ENCODE data around the gene RBBP7.

Gene RBBP7

DNA sequence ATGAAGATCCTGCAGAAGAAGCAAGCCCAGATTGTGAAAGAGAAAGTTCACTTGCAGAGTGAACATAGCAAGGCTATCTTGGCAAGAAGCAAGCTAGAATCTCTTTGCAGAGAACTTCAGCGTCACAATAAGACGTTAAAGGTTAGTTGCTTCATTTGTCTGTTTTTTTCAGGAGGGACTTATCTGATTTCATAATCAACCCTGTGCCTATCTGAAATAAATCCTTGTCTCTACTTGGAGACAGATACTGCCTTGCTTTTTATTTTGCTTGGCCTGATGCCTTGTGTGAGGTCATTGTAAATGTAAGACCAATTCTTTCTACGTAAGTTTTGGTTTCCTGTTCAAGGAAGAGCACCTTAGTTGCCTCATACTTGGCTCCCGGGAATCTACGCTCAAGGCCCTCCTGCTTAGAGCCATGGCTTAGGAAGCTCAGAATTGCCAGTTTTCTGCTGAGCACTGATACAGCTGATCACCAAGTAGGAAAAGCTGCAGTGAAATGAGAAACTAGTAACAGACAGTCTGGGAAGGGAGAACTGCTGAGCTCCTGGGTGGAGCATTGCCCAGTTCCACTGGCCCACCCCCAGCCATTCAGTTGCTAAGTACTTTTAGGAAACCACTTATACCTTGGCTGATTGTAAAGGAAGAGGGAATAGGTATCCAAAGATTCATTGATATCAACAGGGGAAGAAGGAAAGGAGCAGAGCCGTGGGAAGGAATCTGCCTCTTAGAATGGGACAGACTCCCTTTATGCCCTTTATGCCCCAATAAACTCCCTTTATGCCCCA, 41.8 kb downstream of the RBBP7 start:
- in situ Hi-C loops (cut with MboI; ENCODE audit: low sequenced_read_pairs) = no loop called here

DNA sequence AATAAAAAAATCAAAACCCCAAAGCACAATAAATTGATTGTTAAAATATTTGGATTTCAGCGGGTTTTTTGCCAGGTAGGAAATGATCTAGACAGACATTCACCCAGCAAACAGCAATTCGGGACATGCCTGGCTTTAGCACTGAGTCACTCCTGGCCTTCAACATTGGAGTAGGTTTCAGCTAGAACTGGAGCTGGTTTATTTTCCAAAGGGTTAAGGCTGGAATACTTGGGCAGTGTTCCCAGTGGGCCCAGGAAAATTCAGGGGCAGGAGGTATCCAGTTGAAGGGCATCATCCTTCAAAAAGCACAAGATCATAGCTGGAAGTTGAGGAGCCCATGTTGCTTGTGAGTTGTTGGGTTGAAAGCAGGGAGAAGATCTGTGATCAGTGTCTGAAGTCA, 42.9 kb downstream of the RBBP7 start:
- in situ Hi-C loops (cut with MboI; ENCODE audit: low sequenced_read_pairs) = no loop called here

DNA sequence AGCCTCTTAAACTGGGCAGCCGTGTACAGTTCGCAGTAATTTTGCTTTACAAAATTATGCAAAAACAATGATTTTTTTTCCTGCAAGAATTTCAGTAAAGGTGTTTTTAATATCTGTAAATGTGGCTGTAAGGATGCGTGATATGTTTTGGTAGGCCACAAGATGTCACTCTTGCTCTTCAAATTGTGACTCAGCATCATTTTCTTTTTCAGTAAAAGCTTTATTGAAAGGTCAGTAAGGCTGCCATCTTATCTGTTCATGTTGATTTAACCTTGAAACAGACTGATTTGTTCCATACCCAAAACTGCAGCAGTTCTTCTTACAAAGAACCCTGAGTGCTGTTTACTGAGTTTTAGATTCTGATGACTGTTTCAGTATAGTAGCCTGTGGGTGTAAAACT, 44.0 kb downstream of the RBBP7 start:
- in situ Hi-C loops (cut with MboI; ENCODE audit: low sequenced_read_pairs) = no loop called here

DNA sequence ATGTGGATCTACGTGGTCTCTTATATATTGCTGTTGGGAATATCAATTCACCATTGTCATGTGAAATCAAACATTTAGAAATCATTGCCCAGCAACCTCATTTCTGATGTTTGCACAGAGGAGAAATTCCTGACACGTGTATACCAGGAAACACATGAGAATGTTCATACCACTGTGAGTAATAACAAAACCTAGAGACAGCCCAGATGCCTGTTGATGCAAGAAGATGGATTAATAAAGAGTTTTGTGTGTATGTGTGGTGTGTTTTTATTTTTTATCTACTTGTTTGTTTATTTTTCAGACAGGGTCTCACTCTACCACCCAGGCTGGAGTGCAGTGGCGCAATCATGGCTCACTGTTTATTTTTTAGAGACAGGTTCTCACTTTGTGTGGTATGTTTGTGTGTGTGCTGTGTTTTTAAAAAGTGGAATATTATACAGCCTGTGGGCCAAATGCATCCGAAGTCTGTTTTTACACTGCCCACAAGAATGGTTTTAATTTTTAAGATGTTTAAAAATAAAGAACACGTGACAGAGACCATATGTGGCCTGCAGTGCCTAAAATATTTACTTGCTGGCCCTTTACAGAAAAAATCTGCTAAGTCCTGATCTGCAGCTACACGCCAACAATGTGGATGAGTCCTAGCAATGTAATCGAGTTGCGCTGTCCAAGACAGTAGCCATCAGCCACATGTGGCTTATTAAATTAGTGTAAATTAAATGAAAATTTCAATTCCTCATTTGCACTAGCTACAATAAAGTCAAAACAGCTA, 44.7 kb downstream of the RBBP7 start:
- in situ Hi-C loops (cut with MboI; ENCODE audit: low sequenced_read_pairs) = no loop called here

DNA sequence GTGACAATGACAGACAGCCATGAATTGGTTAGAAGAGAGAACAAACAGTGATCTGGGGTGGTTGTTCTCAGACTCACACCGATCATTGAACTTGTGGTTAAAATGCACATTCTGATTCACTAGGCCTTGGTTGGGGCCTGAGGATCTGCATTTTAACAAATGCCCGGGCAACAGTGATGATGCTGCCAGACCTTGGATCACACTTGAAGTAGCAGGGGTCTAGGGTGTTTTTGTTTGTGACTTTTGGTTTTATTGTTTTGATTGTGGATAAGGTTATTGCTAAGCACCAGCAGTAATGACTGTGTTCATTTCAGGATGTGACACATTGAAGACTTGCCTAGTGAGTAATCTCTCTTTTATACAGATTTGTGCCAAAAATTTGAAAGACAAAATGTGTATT, 47.4 kb downstream of the RBBP7 start:
- in situ Hi-C loops (cut with MboI; ENCODE audit: low sequenced_read_pairs) = no loop called here

DNA sequence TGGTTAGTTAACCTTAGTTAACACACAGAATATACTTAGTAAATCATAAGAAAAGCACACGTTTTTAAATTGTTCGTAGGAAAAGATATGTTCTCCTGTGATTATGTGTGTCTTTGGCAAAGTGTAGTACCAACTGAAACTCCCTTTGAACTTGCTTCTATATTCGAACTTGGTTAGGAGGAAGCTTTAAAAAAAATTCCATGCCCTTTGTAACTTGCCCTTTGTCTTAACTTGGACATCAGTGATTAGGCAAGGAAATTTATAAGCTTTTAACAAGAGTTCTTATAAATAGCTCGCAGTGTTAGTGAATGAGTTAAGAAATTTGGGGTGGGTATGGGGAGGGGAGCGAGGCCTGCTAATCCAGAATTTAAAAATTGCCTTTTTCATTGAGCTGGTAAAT, 50.5 kb downstream of the RBBP7 start:
- in situ Hi-C loops (cut with MboI; ENCODE audit: low sequenced_read_pairs) = no loop called here

DNA sequence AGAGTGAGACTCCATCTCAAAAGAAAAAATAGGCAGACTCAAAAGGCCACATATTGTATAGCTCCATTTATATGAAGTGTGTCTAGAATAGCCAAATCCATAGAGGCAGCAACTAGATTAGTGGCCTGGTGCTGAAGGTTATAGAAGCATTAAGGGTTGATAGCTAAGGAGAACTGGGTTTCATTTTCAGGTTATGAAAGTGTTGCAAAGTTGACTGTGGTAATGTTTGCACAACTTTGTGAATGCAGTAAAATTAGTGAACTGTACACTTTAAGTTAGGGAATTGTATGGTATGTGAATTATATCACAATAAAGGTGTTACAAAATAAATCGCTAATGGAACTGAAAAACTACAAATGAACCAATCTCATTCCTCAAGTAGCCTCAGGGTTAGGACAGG, 55.6 kb downstream of the RBBP7 start:
- in situ Hi-C loops (cut with MboI; ENCODE audit: low sequenced_read_pairs) = no loop called here

DNA sequence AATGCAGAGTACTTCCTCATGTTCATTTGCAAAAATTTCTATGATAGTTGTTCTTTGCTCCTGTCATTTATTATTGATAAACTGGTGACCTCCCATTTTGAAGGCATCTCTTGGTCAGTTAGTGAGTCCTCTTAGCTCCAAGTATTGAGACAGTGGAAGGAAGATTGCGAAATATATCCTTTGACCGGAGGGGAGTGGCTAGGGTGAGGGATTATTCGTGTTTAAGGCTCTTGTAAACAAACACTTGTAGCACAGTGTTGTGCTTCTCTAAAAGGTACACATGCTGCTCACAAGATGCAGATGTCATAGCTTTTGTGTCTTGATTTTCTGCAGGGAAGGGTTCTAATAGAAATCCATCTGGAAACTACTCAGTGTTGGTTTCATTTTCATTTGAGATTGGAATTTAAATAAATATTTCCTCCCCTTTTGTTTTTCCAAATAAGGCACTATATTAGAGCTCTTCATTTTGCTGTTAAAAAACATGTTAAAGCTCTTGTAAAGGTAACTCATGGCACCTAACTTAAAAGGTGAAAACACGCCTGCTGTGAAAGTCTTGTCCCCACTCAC, 62.1 kb downstream of the RBBP7 start:
- in situ Hi-C loops (cut with MboI; ENCODE audit: low sequenced_read_pairs) = no loop called here

DNA sequence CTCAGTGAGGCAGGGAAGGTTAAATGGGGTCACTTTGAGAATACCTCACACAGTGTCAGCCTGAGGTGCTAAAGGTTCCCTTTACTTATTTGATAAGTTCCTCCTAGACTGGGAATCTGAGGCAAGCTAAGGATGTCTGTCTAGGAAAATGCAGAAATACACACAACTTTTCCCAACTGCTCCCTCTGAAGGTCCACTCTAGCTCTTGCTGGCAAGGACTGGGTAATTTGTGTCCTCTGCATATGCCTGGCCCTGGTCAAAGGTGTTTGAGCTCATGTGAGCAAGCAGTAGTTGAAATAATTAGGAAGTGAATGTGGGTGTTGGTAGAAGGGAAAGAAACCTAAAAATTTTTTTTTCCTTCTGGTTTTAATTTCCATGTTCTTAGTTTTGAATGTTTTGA, 62.6 kb downstream of the RBBP7 start:
- in situ Hi-C loops (cut with MboI; ENCODE audit: low sequenced_read_pairs) = no loop called here

DNA sequence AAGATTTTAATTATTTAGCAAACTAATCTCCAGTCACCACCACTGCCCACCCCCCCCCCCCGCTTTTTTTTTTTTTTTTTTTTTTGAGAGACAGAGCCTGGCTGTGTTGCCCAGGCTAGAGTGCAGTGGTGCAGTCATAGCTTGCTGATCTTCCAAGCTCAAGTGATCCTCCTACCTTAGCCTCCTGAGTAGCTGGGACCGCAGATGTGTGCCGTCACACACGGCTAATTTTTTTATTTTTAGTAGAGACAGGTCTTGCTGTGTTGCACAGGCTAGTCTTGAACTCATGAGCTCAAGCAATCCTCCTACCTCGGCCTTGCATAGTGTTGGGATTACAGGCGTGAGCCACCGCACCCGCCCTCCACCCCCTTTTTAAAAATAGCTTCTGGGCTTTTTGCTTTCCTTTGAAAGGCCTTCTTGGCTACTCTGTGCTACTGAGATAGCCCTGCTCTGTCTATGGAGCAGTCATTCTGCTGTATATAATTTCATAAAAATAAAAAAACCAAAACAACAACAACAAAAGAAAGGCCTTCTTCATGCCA, 65.2 kb downstream of the RBBP7 start:
- in situ Hi-C loops (cut with MboI; ENCODE audit: low sequenced_read_pairs) = no loop called here

DNA sequence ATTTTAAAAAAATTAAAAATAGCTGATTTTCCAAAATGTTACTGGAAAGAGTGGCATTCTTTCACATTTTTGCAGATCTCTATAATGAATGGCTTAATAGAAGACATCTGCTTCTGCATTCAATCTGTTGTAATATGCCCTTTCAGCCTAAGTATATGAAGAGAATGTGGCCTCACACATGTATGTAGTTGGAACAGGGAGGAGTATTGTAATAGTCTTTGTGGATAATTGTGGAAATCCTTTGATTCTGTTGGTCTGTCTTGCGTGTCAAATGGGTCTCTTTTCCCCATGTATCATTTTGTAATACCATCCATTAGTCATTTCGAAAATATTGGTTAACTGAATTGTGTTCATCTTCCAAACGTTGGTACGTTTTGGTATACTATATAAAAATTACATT, 72.3 kb downstream of the RBBP7 start:
- in situ Hi-C loops (cut with MboI; ENCODE audit: low sequenced_read_pairs) = no loop called here

DNA sequence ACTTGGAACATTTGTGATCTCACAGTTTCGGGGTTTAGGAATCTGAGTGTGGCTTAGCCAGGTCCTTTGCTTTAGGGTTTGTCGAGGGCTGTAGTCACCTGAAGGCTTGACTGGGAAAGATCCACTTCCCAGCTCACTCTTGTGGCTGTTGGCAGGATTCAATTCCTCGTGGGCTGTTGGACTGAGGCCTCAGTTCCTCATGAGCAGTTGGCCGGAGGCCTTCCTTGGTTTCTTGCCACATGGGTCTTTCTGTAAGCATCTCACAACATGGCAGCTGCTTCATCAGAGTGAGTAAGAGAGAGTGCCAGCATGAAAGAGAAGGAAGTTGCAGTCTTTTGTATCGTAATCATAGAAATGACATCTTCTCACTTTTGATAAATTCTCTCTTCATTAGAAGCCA, 72.8 kb downstream of the RBBP7 start:
- in situ Hi-C loops (cut with MboI; ENCODE audit: low sequenced_read_pairs) = no loop called here

DNA sequence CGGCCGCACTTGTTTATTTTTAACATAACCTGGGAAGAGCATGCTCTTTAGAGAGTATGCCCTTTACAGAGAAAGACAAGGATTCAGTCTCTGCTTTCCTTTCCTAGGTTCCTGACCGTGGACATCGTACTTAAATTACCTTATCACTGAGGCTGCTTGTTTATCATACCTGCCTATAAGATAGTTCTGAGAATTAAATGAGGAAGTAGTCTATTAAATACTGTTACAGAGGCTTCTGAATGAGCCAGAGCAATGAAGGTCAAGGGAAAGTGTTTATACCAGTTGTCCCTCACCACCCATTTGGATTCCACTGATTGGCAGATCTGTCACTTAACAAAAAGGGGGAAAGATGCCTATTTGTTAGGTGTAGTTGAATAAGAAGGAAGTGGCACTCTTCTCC, 73.9 kb downstream of the RBBP7 start:
- in situ Hi-C loops (cut with MboI; ENCODE audit: low sequenced_read_pairs) = no loop called here

Data from HL-60/S4 treated with retinoic acid at 250 ng/mL for 4 days and 3 days (cell line).